Hepatocyte (in vitro differentiated cells): ENCODE data around the gene LRRC38. TPM values are rescaled to one million over a fixed set of nuclear protein-coding genes. Genes with fewer than 3 reads are reported as not detected.

ENCODE experiments used
- DNase-seq: peaks from one replicate; pipeline ENCODE4 v3.0.0-alpha.2; 2016; ENCODE audit warnings: low spot score
- H2AFZ ChIP-seq: fragments of 200-600 bp; sonication (generic); 2 replicates; pipeline ENCODE4 v1.6.0; 2016; ENCODE audit warnings: antibody characterized with exemption, mild to moderate bottlenecking
- H3K27ac ChIP-seq: fragments of 200-600 bp; sonication (generic); 2 replicates; pipeline ENCODE4 v1.5.1; 2016; ENCODE audit warnings: mild to moderate bottlenecking
- H3K27me3 ChIP-seq: fragments of 200-600 bp; sonication (generic); 2 replicates; pipeline ENCODE4 v1.6.1; 2016
- H3K36me3 ChIP-seq: fragments of 200-600 bp; sonication (generic); replicated peaks from 2 replicates; pipeline ENCODE4 v1.5.1; 2016; ENCODE audit warnings: low read depth; ENCODE audit not compliant: insufficient read depth
- H3K4me1 ChIP-seq: fragments of 200-600 bp; sonication (generic); 2 replicates; pipeline ENCODE4 v1.5.1; 2016; ENCODE audit warnings: mild to moderate bottlenecking, moderate library complexity; ENCODE audit not compliant: insufficient read depth
- H3K4me2 ChIP-seq: fragments of 200-600 bp; sonication (generic); 2 replicates; pipeline ENCODE4 v1.6.0; 2016
- H3K4me3 ChIP-seq: fragments of 200-600 bp; sonication (generic); 2 replicates; pipeline ENCODE4 v1.5.1; 2016; ENCODE audit warnings: mild to moderate bottlenecking
- H3K79me2 ChIP-seq: fragments of 200-600 bp; sonication (generic); 2 replicates; pipeline ENCODE4 v1.6.0; 2017; ENCODE audit warnings: mild to moderate bottlenecking
- H3K9me2 ChIP-seq: fragments of 200-600 bp; sonication (generic); replicated peaks from 2 replicates; pipeline ENCODE4 v1.6.0; 2017; ENCODE audit warnings: mild to moderate bottlenecking; ENCODE audit not compliant: insufficient read depth
- H3K9me3 ChIP-seq: fragments of 200-600 bp; sonication (generic); 2 replicates; pipeline ENCODE4 v1.5.1; 2016; ENCODE audit warnings: low read depth, mild to moderate bottlenecking
- H4K20me1 ChIP-seq: fragments of 200-600 bp; sonication (generic); 2 replicates; pipeline ENCODE4 v1.6.0; 2016; ENCODE audit warnings: mild to moderate bottlenecking; ENCODE audit not compliant: insufficient read depth, poor library complexity, severe bottlenecking
- CTCF ChIP-seq: fragments of 200-600 bp; sonication (generic); IDR thresholded peaks from 2 replicates; pipeline ENCODE4 v1.5.1; 2016; ENCODE audit warnings: antibody characterized with exemption, mild to moderate bottlenecking; ENCODE audit not compliant: poor library complexity
- EZH2 ChIP-seq: fragments of 200-600 bp; sonication (generic); IDR thresholded peaks from 2 replicates; pipeline ENCODE4 v1.6.1; 2016; ENCODE audit warnings: antibody characterized with exemption, mild to moderate bottlenecking, borderline replicate concordance
- EZH2phosphoT487 ChIP-seq: fragments of 200-600 bp; sonication (generic); IDR thresholded peaks from one replicate; pipeline ENCODE4 v1.6.1; 2018; ENCODE audit warnings: antibody characterized with exemption, mild to moderate bottlenecking, low read depth, moderate library complexity; ENCODE audit not compliant: unreplicated experiment, severe bottlenecking
- WGBS: methylation state at CpG from one replicate; pipeline ENCODE4 v1.1.6; 2016; ENCODE audit warnings: low lambda C conversion rate; ENCODE audit errors: missing lambda C conversion rate; 5-methylcytosine and 5-hydroxymethylcytosine counted together
- polyA plus RNA-seq: library from polyadenylated mRNA; unstranded; fragments of >200 nt; fragmentation: Nextera tagmentation; extraction: Ambion mirVana; gene quantifications from 2 replicates; pipeline ENCODE4 v1.2.1, GENCODE V29; 2016
- total RNA-seq: library from RNA; depleted of rRNA; stranded (reverse); fragments of >200 nt; gene quantifications from 2 replicates; pipeline ENCODE4 v1.2.3, GENCODE V29; 2014

The LRRC38 gene
- total and polyA plus RNA-seq, 2 experiments from 2014 or later = 3.8 to 26.7 TPM

GRCh38 chr1:13494712-13495111 is 19.1 kb downstream of the LRRC38 start:
- H3K9me2 ChIP-seq = no peaks in the 10 kb centered on the region
- no peak for TF ChIP-seq CTCF
- TF ChIP-seq EZH2phosphoT487 = no peak
- TF ChIP-seq EZH2 = no peak
- H3K27ac ChIP-seq = no peak overlapping the region
- no peak overlapping the region for H2AFZ ChIP-seq
- H3K4me1 ChIP-seq = no peaks in the 10 kb centered on the region
- no peaks in the 10 kb centered on the region for H3K9me3 ChIP-seq
- H3K4me3 ChIP-seq = no peak overlapping the region
- WGBS = 88% methylated on average over 6 of the region's 6 CpGs
- no peaks in the 10 kb centered on the region for H3K79me2 ChIP-seq
- H3K4me2 ChIP-seq = no peak overlapping the region
- no peaks in the 10 kb centered on the region for H3K27me3 ChIP-seq
- no peaks in the 10 kb centered on the region for H4K20me1 ChIP-seq
- H3K36me3 ChIP-seq = no peaks in the 10 kb centered on the region
- no peak for DNase-seq

- no peaks in the 10 kb centered on the region for H3K36me3 ChIP-seq
- no peak for TF ChIP-seq EZH2phosphoT487
- no peak for TF ChIP-seq CTCF
- TF ChIP-seq EZH2 = no peak
- H3K4me2 ChIP-seq = no peak overlapping the region
- H3K9me3 ChIP-seq = no peaks in the 10 kb centered on the region
- no peak overlapping the region for H2AFZ ChIP-seq
- no peak overlapping the region for H3K4me3 ChIP-seq
- H3K27me3 ChIP-seq = no peaks in the 10 kb centered on the region
- DNase-seq = no peak
- WGBS = 91% methylated on average over 5 of the region's 5 CpGs
- no peaks in the 10 kb centered on the region for H3K4me1 ChIP-seq
- H3K79me2 ChIP-seq = no peaks in the 10 kb centered on the region
- H4K20me1 ChIP-seq = no peaks in the 10 kb centered on the region
- no peak overlapping the region for H3K27ac ChIP-seq
- no peaks in the 10 kb centered on the region for H3K9me2 ChIP-seq
These were observed 19.8 kb downstream of the LRRC38 start for GRCh38 chr1:13494025-13494424.

GRCh38 chr1:13492711-13493110 is 21.1 kb downstream of the LRRC38 start:
- WGBS = 74% methylated on average over 12 of the region's 12 CpGs
- Histone ChIP-seq H3K36me3 (no peaks in the 10 kb centered on the region), H3K79me2 (no peaks in the 10 kb centered on the region), H3K4me3 (no peak overlapping the region), H4K20me1 (no peaks in the 10 kb centered on the region), H3K9me3 (no peaks in the 10 kb centered on the region), H3K27ac (no peak overlapping the region), H3K4me2 (no peak overlapping the region), H3K4me1 (no peaks in the 10 kb centered on the region), H3K27me3 (no peaks in the 10 kb centered on the region), H2AFZ (no peak overlapping the region), H3K9me2 (no peaks in the 10 kb centered on the region)
- no peak for DNase-seq
- TF ChIP-seq EZH2phosphoT487 (no peak), EZH2 (no peak), CTCF (no peak)

GRCh38 chr1:13487957-13488356 is 25.8 kb downstream of the LRRC38 start:
- Histone ChIP-seq H3K9me2 (no peaks in the 10 kb centered on the region), H3K9me3 (no peaks in the 10 kb centered on the region), H3K4me2 (no peak overlapping the region), H3K27ac (no peak overlapping the region), H3K4me1 (no peaks in the 10 kb centered on the region), H2AFZ (no peak overlapping the region), H3K36me3 (no peaks in the 10 kb centered on the region), H3K79me2 (no peaks in the 10 kb centered on the region), H3K27me3 (no peaks in the 10 kb centered on the region), H4K20me1 (no peaks in the 10 kb centered on the region), H3K4me3 (no peak overlapping the region)
- no peak for DNase-seq
- TF ChIP-seq EZH2 (no peak), CTCF (no peak), EZH2phosphoT487 (no peak)
- 96% methylated on average over 3 of the region's 3 CpGs for WGBS
